GM18502 (cell line): ENCODE measurements around the gene EFCC1.

Source experiments
- ATAC-seq: cut with Tn5 transposase; IDR thresholded peaks from one replicate; pipeline ENCODE4 v1.9.1; 2021; ENCODE audit warnings: mild to moderate bottlenecking; ENCODE audit not compliant: unreplicated experiment, poor library complexity

The EFCC1 gene, protein sequence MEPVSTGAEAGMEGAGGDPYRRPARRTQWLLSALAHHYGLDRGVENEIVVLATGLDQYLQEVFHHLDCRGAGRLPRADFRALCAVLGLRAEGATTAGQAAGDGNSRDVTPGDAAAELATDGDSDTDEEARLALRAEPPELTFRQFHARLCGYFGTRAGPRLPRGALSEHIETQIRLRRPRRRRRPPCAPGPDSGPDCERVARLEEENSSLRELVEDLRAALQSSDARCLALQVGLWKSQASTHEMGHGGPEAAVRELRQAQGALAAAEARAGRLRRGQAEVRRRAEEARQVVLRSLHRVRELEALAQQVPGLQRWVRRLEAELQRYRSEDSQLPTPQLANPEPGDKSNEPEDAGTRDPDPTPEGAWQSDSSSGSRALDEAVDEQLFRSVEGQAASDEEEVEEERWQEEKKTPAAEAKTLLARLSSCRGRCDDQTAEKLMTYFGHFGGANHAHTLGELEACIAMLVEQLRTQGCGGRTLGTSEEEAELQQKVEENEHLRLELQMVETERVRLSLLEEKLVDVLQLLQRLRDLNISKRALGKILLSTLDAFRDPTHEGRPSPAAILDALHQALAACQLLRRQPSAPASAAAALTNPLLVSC

DNA sequence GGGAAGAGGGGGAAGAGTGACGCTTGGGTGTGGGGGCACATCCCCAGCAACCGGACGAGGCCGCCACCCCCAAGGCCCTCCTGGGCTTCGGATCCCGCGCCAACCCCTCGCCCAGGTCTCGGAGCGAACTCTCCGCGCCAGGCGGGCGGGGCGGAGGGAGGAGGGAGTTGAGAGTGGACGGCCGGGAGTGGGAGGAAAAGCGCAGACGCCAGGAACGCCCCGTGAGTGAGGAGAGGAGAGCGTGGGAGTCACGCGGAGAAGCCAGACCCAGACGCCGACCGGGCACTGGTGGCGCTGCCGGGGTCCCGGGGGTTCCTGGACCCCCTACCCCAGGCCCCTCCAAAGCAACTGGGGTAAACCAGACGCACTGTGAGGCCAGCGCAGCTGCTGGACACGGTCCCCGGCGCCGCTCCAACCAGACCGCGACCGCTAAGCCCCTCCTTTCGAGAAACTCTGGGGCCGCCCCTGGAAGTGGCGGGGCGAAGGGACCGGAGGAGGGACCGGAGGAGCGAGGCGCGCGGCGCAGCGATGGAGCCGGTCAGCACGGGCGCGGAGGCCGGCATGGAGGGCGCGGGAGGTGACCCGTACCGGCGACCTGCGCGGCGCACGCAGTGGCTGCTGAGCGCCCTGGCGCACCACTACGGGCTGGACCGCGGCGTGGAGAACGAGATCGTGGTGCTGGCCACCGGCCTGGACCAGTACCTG lies at the start of gene EFCC1:
Gene EFCC1 (plus strand): TSS at position 204 of the 705 bp plus-strand sequence. CDS start 325 bp downstream, at position 529.
- no peak for ATAC-seq

DNA sequence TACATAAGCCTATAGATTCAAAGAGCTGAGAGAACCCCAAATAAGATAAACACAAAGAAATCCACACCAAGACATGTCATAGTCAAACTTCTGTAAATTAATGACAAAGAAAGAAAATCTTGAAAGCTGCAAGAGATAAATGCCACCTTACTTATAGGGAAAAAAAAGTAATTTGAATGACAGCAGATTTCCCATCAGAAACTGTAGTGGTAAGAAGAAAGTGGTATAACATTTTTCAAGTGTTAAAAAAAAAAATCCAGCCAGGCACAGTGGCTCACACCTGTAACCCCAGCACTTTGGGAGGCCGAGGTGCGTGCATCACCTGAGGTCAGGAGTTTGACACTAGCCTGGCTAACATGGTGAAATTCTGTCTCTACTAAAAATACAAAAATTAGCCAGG lies 44.7 kb upstream of the EFCC1 start:
- no peak for ATAC-seq

DNA sequence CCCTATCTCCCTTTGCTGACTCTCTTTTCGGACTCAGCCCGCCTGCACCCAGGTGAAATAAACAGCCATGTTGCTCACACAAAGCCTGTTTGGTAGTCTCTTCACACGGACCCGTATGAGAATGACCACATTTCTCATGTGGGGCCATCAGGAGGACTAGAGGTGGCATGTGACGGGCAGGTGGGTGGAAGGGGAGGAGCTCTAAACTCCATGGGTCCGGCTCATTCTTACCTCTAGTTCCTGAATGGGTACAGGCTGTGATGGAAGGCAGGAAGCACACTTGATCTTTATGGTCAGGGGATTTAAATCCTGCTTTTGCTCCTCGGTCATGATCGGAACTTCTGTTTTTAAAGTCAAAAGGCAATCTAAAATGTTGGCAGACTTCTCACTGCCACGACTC lies 35.8 kb upstream of the EFCC1 start:
- no peak for ATAC-seq

DNA sequence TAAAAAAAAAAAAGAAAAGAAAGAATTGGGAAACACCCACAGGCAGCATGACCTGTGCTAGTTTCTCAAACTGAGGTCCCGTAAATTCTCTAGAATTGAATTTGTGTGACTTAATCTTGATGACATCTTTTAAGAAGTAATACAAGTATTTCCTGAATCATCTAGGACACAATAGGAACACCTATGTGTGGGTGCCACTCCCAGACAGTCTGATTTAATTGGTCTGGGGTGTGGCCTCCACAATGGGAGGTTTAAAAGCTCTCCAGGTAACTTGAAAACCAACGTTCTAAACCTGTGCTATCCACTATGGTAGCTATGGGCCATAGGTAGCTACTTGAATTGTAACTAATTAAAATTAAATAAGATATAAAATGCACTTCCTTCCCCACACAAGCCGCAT lies 35.3 kb upstream of the EFCC1 start:
- no peak for ATAC-seq

DNA sequence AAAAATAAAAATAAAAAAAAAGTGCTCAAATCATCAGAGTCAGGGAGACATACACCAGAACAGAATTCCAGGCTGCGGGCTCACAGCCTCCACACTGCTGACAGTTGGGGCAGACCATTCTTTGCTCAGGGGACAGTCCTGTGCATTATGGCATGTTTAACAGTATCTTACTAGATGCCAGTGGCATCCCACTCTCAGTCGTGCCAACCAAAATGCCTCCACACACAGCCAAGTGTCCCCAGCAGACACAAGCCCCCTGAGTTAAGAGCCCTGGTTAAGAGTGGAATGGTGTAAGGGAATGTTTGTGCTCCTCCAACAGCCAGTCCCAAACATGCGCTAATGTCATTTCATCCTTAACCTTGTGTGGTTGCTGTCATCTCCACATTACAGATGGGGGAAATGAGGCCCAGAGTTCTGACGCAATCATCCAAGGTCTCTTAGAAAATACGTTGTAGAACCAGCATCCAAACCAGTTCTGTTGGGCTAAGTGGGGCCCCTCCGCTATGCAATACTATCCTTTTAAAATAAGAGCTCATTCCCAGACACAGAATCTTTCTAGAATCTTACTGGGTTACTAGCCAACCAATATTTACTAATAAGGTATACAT lies 33.3 kb upstream of the EFCC1 start:
- ATAC-seq, result no peak

DNA sequence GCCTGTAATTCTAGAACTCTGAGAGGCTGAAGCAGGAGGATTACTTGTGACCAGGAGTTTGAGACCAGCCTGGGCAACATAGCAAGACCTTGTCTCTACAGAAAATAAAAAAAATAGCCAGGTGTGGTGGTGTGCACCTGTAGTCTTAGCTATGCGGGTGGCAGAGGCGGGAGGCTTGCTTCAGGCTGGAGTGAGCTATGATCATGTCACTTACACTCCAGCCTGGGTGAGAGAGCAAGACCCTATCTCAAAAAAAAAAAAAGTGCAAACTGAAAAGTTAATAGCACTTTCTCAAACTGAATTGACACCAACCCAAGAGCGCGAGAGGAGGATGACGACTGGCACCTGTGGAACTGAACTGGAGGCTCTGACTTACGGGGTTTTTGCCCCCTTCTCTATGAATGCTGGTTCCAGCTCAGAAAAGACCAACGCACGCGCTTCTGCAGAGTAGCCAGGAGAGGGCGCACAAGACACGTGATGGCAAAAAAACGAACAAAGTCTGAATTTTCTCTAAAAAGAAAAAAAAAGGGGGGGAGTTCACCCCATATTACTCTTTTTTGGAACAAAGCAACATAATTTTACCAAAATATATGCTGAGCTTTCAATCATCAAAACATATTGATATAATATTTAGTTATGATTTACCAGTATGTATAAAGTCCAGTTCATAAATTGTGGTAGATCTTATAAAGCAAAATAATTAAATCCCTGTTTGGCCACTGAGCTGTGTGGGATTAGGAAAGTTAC lies 30.9 kb upstream of the EFCC1 start:
- no peak for ATAC-seq

DNA sequence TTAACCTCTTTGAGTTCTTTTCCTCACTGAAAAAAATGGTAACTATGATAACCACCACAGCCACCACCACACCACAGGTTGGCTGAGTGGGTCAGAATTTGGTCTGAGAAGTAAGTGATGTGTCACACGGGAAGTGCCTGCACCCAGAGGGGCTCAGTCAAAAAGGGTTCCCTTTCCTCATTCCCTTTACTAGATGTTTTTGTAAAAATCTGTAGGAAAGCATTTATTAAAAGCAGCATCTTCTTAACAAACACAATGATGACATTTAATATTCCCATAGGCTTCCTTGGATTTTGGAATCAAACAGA lies 30.4 kb upstream of the EFCC1 start:
- no peak for ATAC-seq

DNA sequence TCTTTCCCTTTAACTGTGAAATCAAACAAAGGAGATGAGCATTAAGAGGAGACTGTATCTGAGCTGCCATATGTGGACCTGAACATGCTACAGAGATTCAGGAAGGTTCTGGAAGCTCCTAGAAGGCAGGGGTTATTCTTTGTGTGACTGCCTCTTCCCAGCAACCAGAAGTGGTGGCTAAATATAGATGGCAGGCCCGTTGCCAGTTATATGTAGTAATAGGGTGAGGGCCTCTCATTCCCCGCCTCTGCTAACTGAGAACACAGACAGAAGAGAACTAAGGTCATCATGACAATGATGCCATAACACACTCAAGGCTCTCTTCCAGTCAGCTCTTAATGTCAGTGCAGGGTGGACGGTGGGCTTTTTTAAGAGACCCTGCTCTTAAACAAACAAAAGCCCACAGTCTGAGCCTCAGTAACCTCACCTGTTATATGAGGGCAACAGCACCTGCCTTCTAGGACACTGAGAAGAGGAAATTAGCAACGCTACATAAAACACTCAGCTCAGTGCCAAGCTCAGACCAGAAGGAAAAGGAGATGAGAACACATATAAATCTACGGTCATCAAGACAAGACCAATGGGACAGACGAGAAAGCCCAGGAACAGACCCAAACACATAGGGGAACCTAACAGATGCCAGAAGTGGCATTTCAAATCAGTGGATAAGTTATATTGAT lies 29.5 kb upstream of the EFCC1 start:
- ATAC-seq, result no peak

DNA sequence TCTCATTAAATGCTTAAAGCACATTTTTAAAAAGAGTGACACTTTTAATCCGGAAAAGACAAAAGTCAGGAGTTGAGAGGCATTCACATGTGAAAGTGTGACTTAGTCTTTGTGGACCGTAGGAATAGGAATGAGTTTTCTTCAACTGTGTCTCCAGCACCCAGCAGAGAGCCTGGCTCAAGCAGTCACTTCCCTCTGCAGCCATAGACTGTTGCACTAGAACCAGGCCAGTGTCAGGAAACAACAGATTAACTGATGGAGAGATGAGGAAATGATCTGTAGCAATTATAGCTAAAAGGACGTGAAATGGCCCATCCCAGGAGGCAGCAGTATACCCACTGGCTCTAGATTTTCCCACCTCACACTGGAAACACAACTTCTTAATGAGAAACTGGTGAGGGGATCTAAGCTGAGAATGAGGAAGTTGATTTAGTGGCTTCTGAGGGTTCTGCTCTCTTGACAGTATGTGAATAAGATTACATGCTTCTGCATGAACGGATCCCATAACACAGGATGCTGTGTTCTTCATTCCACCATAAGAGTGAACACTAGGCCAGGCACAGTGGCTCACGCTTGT lies 27.0 kb upstream of the EFCC1 start:
- ATAC-seq, result no peak

DNA sequence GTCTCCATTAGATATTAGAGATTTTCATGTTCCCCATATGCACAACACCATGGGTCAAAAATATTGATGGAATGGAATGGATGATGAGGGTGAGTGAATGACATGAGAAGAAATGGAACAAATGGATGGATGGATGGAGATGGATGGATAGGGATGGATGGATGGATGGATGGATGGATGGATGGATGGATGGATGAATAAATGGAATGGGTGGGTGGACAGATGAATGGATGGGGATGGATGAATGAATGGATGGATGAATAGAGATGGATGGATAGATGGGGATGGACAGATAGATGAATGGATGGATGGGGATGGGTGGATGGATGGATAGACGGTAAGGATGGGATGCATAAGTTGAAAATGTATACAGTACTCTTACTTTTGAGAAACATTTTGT lies 25.8 kb upstream of the EFCC1 start:
- ATAC-seq, result no peak

DNA sequence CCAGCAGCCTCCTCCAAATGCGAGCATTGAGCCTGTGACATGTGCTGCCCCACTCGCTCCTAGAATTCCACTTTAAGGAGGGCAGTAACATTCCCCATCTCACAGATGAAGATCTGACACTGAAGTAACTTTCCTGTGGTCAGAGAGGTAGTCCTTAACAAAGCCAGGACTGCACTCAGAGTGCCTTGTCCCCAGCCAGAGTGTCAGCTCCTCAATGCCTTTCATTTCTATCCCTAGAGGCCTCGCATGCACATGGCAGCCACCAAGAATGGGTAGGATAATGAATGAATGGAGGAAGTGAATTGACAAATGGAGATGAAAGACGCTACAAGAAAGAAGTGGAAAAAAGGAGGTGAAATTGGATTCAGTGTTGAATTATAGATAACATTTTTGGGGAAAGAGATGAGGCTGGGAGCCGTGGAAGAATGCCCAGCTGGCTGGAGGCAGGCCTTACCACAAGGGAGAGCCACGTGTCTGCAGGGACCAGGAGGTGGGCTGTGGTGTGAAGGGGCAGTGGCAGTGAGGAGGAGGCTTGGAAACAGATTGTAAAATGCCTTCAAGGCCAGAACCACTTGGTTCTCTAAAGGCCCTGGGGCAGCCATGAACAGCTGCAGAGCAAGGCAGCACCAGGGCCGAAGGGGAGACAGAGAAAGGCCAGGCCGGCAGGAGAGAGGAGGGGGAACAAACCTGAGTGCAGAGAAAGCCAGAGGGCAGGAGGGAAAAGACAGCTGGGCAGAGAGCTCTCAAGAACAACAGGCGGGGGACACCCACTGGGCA lies 17.6 kb upstream of the EFCC1 start:
- no peak for ATAC-seq

DNA sequence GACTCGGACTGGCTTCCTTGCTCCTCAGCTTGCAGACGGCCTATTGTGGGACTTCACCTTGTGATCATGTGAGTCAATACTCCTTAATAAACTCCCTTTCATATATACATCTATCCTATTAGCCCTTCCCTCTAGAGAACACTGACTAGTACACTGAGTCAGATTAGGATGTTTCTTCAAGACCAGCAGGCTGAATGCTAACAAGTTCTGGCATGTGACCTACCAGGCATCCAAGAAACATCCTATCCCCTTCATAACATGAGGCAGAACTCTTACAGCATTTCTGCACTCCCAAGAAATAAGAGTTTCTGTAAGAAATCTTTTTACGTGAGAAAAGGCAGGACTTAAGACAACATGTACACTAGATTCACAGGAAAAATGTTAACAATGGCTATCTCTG lies 16.5 kb upstream of the EFCC1 start:
- ATAC-seq, result no peak

DNA sequence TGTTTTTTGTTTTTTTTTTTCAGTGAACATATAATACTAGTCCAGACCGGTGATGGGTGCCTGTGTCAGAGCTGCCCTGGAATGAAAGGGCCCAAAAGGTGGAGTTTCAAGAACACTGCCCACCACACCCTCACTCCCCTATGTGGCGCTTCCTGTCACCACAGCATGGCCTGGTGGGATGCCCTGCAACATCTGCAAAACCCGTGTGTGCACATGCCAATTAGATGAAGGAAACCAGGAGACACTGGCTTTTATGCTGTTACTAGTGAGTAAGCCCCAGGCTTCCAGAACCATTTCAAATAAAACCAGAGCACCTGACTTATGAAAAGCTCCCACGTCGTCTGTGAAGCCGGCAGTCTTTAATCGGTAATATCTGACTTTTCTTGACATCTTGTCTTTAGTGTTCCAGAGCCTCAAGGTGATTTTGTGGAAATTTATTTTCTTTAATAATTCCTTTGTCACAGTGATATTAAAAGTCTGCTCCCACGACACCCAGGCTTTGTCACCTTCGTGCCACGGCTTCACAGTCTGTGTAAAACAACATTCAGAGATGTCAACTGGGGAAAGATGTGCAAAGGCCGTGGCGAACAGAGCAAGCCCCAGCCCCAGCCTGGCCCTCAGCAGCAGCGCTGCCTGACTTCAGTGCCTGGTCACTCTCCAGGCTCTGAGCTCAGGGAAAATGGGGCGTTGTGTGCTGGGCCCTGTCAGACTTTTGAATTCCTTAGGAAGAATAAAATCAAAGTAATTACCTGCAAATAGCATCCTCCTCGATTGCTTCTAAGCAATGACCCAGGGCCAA lies 13.6 kb upstream of the EFCC1 start:
- no peak for ATAC-seq

DNA sequence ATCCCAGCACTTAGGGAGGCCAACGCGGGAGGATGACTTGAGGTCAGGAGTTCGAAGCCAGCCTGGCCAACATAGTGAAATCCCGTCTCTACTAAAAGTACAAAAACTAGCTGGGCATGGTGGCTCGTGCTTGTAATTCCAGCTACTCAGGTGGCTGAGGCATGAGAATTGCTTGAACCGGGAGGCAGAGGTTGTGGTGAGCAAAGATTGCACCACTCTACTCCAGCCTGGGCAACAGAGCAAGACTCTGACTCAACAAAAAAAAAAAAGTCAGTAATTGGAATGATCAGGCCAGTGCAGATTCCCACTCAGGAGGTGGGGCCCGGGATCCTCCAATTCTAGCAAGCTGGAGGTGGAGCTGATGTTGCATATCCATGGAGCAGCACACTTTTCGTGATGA lies 12.8 kb upstream of the EFCC1 start:
- ATAC-seq, result no peak

DNA sequence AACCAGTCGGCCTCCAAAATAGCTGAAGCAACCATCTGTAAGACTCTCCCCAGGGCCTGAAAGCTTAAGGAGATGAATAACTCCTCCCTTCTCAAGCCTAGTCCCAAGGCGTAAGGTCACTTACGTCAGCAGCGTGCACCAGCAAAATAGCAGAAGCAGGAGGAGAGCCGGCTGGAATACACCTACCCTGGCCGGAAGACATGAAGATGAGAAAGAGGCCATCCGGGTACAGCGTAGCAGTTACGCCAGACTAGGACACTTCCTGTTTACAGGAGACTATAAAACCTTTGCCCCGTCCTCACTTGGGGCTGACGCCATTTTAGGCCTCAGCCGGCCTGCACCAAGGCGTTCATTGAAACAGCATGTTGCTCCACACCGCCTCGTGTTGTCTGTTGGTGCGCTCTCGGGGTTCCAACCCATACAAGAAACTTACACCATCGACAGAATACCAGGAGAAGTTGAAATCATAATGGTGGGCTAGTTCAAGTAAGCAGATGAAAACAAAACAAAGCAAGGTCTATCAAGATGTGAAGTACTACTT lies 9.7 kb upstream of the EFCC1 start:
- ATAC-seq, result no peak

DNA sequence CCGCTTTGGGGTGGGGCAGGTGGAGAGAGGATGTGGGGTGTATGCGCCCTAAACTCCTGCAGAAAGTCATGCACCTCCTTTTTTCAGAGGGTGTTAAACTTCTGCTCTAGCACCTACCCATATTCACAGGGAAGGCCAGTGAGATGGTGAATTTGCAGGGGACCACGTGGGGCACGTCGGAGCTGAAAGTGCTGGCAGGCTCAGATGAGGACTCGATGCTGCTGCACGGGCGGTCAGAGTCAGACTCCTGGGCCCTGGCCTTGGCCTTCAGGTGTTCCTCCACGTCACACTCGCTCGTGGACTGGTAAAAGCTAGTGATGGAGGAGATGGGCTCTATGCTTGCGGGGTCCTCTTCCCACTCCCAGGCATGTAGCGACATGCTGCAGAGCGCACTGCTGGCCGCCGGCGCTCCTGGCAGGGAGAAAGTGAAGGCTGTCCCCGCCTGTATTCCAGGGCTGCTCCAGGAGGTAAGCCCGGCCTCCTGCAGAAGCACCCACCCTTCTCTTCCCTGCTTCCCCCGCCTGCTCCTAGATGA lies 8.1 kb upstream of the EFCC1 start:
- ATAC-seq, result no peak

DNA sequence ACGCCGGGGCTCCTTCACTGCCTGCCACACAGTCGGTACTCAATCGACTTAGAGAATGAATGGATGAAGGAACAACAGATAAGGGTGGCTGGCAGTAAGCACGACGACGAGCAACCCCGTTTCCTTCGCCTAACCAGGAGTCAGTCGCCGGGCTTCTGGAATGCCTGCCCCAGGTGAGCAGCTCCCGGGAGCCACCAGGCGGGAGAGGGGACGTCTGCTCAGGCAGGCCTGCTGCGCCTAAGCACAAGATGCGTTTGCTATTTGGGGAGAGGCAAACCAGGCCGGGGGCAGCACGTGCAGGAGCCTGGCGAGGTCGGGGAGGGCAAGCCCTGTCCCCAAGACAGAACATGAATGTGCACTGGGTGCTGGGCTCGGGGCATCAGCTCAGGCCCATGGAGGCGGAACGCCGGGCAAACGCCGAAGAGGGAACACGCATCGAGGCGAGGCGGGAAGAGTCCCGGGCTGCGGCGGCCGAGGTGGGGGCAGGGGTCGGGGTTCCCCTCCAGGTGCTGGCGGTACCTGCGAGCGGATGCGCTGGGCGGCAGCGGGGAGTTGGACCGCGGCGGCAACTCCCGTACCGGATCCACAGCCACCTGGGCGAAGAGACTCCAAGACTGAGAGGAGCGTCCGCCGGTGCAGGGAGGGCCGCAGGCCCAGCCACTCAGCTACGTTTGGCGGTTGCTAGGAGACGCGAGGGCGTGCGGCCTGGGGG lies 7.5 kb upstream of the EFCC1 start, which contains the start of gene CFAP92:
Gene CFAP92 (minus strand): TSS at position 616 of the 712 bp plus-strand sequence. CDS start 772 bp downstream, outside the sequence.
- ATAC-seq, result peak; percentile 91
